Cardiac fibroblast (primary cell): ENCODE results near the gene LNP1.
A peak's percentile ranks its signal among the peaks of the same experiment; 100 is the strongest.
"Not testable (repeated sequence)": the region's sequence is repeated elsewhere in the genome, so short reads cannot be mapped to it uniquely, and the experiment has no call there.

Experiments
- DNase-seq, 2 donors: peaks; one replicate each; pipeline versions ENCODE4 v3.0.0 to v3.0.0-alpha.2; 2010; ENCODE audit warnings: low read depth in 2 of 2
- H3K4me3 ChIP-seq, 2 donors: replicated peaks in 1 of 2; 1 replicate in 1 of 2; 2 replicates in 1 of 2; pipeline ENCODE4 v1.5.1; 2011; ENCODE audit warnings: low read depth in 2 of 2, low read length in 2 of 2, mild to moderate bottlenecking in 2 of 2, moderate library complexity in 1 of 2
- TF ChIP-seq, protein P1 (sequence below): IDR thresholded peaks from one replicate; pipeline ENCODE4 v1.5.1; 2011; ENCODE audit warnings: low read depth, mild to moderate bottlenecking, low read length, inconsistent platforms

LNP1 gene, protein sequence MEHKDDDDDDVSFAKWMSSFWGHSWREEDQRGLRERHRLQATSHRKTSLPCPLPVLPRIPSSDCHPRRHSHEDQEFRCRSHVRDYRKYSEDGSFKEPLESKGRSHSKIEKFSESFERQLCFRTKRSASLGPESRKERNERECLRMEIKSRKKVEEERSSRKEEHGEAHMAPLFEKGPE

GRCh38 chr3:100400780-100401673 lies at the start of gene LNP1, which contains the start of gene TOMM70:
TSS of gene LNP1 (plus strand) at chr3:100401539. CDS start at chr3:100429730, 28,191 bp downstream.
TSS of gene TOMM70 (minus strand) at chr3:100401089. CDS start at chr3:100400949, 140 bp downstream.
- peak; percentile 97 for DNase-seq
- TF ChIP-seq, protein P1, sequence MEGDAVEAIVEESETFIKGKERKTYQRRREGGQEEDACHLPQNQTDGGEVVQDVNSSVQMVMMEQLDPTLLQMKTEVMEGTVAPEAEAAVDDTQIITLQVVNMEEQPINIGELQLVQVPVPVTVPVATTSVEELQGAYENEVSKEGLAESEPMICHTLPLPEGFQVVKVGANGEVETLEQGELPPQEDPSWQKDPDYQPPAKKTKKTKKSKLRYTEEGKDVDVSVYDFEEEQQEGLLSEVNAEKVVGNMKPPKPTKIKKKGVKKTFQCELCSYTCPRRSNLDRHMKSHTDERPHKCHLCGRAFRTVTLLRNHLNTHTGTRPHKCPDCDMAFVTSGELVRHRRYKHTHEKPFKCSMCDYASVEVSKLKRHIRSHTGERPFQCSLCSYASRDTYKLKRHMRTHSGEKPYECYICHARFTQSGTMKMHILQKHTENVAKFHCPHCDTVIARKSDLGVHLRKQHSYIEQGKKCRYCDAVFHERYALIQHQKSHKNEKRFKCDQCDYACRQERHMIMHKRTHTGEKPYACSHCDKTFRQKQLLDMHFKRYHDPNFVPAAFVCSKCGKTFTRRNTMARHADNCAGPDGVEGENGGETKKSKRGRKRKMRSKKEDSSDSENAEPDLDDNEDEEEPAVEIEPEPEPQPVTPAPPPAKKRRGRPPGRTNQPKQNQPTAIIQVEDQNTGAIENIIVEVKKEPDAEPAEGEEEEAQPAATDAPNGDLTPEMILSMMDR: no peak
- H3K4me3 ChIP-seq: peak within 1 kb of the TSS; percentile 83 to 88

- not testable (repeated sequence) for H3K4me3 ChIP-seq
Measured at GRCh38 chr3:100351770-100352169, 49.6 kb upstream of the LNP1 start.

GRCh38 chr3:100352296-100353231 lies 48.8 kb upstream of the LNP1 start:
- no peak for DNase-seq
- TF ChIP-seq, protein P1: no peak
- no peak overlapping the region for H3K4me3 ChIP-seq

More at GRCh38 chr3:100351770-100352169, 49.6 kb upstream of the LNP1 start:
- not testable (repeated sequence) for DNase-seq

GRCh38 chr3:100354850-100355249 lies 46.5 kb upstream of the LNP1 start:
- DNase-seq: peak in 1 of 2 donors; percentile 16
- H3K4me3 ChIP-seq: no peak overlapping the region
- TF ChIP-seq, protein P1: no peak

DNA sequence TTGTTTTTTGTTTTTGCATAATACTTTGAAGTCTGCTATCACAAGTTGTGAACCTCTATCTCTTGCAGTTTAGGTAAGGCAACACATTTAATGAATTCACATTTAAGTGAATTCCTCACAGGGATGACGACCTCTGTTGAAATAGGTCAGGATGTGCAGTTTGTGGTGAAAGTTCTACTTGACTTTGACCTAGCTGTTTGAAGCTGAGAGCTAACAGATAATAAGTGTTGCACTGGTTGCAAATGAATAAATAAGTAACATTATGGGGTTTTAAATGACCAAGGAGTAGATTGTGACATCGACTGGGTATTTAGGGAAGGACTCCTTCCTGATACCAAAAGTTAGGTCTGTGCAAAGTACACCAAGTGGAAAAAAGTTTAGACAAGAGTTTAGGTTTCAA lies 42.9 kb upstream of the LNP1 start:
- TF ChIP-seq, protein P1: no peak
- no peak overlapping the region for H3K4me3 ChIP-seq
- no peak for DNase-seq

DNA sequence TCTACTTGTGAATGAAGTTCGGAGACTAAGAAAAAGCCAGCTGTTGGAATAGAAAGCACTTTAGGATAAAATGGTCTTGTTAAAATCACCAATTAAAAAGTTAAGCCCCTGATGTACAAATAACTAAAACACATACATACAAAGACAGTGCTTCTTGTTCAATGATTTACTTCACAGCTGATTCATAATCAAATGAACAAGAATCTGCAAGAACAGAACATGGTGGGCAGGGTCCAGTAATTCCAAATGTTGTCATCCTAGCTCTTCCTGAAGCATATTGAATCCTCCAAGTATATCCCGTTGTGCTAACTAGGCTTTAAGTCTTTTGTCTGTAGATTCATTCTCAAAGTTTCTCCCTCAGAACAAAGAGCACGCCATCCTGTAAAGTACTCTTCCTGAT lies 42.3 kb upstream of the LNP1 start:
- H3K4me3 ChIP-seq: no peak overlapping the region
- DNase-seq: no peak
- TF ChIP-seq, protein P1: no peak
